Measurements from ENCODE around the gene ZNF791.
"Not testable (repeated sequence)": the region's sequence is repeated elsewhere in the genome, so short reads cannot be mapped to it uniquely, and the experiment has no call there.

ZNF791 gene

GRCh38 chr19:12665671-12666264, 55.0 kb downstream of the ZNF791 start:
- DNase-seq (ENCODE audit: extremely low read depth in 1 of 2, low read depth in 1 of 2): no peak

DNA sequence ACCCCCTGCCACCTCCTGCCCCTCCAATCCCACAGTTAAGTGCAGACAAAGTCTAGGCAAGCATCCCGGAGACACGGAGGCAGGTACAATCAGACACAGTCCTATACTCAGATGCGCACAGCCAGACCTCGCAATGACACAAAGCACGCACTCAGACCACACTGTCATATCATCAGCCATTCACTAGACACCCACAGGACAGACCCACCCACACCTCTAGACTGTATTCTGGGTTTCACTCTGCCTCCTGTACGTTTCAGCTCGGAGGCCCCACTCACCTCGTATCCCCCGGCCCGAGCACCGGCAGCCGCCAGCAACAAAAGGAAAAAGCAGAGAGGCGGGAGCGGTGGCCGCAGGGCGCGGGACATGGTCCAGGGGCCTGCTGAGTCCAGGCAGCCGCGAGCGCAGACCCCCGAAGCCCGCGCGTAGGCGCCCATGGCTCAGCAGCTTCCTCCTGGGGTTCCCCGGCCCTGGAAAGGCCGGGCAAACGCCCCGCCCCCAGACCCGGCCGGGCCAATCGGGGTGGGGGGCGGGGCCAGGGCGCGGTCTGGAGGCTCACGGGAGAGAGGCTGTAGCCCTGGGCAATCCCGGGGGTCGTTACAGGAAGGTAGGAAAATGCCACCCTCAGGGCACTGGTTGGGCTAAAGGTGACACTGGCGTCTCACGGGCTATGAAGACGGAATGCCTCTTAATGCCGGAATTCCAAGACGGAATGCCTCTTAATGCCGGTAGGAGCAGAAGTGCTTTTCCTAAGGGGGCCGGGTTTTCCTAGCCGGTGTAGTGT, 55.7 kb downstream of the ZNF791 start, which contains the start of the genes MAN2B1 and WDR83:
Gene MAN2B1 (minus strand): TSS at position 478 of the 784 bp plus-strand sequence. CDS start 41 bp downstream, at position 437.
Gene WDR83 (plus strand): TSS at position 543 of the 784 bp plus-strand sequence. CDS start 2,984 bp downstream, outside the sequence.
- DNase-seq (ENCODE audit: extremely low read depth in 1 of 2, low read depth in 1 of 2): peak; percentile 70 to 72

DNA sequence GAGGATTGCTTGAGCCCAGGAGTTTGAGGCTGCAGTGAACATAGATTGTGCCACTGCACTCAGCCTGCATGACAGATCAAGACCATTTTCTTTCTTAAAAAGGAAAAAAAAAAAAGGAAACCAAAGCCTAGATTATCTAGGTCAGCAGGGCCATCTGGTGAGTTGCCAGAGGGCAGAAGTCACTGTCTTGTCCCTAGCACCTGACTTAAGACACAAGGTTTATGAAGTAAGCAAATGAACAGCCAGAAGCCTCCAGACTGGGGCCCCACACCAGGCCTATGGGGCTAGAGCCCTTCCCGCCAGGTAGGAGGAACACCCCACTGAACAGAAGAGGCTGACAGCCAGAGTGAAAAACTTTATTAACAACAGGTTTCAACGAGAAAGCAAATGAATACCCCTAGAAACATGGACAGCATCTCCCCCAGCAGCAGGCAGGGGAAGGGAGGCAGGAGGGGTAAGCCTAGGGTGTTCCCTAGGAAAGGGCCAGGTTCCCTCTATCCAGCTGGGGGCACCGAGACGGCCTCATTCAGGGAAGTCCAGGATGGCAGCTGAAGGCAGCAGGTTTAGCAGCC, 57.1 kb downstream of the ZNF791 start:
- DNase-seq (ENCODE audit: extremely low read depth in 1 of 2, low read depth in 1 of 2): no peak

- no peak for DNase-seq (ENCODE audit: extremely low read depth in 1 of 2, low read depth in 1 of 2)
These were observed 57.6 kb downstream of the ZNF791 start for GRCh38 chr19:12668346-12668745.

GRCh38 chr19:12668932-12669269, 58.2 kb downstream of the ZNF791 start:
- peak; percentile 28 to 68 for DNase-seq (ENCODE audit: extremely low read depth in 1 of 2, low read depth in 1 of 2)

DNA sequence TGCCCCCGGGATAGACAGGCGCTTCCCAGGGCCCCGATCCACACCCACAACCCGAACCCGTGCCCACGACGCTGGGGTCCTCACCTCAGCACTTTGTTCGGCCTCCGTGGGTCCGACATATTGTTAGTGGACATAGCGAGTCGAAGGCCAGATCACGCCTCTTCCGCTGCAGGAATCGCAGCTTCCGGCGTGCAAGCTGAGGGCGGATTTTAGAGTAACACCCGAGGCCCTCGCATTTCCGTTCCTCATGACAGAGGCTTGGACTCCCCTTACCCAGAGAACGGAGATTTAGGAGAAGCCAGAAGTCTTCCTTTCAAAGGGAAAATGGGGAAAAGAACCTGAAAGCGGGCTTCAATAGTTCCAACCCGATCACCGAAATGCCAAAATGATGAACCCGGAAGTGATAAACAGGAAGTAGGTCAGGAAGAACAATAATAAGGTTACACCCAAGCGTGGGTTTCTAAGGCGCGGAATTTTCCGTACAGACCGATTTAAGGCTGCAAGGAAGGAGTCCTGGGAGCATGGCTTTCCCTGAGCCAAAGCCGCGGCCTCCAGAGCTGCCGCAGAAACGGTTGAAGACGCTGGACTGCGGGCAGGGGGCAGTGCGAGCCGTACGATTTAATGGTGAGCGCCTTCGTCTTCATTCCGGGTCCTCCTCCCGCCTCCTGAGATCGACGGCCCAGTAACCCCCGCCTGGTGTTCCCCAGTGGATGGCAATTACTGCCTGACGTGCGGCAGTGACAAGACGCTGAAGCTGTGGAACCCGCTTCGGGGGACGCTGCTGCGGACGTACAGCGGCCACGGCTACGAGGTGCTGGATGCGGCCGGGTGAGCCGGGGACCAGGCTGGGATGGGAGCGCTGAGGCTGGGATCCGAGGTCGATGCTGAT, 58.8 kb downstream of the ZNF791 start:
- DNase-seq (ENCODE audit: extremely low read depth in 1 of 2, low read depth in 1 of 2): peak; percentile 49 to 50

DNA sequence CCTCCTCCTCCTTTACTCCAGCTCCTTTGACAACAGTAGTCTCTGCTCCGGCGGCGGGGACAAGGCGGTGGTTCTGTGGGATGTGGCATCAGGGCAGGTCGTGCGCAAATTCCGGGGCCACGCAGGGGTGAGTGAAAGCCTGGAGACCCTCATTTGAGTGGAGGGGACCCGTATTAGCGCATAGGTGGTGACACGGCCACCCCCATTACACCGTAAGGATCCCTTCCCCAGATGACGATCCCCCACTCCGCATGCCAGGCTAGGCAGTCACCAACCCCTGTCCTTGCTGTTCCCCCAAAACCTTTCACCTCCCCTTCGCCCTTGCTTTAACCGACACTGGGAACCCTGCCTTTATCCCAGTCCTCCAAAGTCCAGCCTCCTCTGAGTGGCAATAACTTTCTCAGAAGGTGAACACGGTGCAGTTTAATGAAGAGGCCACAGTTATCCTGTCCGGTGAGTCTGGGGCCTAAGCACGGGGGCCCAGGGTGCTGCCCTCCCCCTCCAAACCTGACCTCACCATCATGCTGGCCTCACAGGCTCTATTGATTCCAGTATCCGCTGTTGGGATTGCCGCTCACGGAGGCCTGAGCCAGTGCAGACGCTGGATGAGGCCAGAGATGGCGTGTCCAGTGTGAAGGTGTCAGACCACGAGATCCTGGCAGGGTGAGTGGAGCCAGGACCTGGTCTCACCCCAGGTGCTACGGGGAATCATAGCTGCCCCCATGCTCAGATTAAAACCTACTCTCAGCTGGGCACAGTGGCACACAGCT, 59.6 kb downstream of the ZNF791 start:
- DNase-seq (ENCODE audit: extremely low read depth in 1 of 2, low read depth in 1 of 2): no peak

- DNase-seq (ENCODE audit: extremely low read depth in 1 of 2, low read depth in 1 of 2): no peak
These were observed 62.0 kb downstream of the ZNF791 start for GRCh38 chr19:12672744-12673143.

GRCh38 chr19:12675399-12675798, 64.7 kb downstream of the ZNF791 start:
- no peak for DNase-seq (ENCODE audit: extremely low read depth in 1 of 2, low read depth in 1 of 2)

- no peak for DNase-seq (ENCODE audit: extremely low read depth in 1 of 2, low read depth in 1 of 2)
These were observed 65.2 kb downstream of the ZNF791 start for GRCh38 chr19:12675940-12676339.

DNA sequence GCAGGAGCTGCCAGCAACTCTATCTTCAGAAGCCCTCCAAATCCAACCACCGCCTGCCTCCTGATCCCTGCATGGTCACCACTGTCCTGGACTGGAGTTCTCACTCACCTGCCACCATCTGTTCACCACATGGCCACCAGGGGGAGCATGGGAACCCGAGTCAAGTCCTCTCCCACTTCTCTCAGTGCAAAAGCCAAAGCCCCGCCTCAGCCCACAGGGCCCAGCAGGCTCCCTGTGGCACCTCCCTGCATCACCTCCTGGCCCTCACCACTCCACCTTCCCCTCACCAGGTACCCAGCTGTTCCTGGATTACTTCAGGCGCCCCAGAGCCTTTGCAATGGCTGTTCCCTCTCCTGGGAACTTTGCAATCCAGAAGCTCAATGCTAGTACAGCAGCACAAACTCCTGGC, 65.7 kb downstream of the ZNF791 start:
- DNase-seq (ENCODE audit: extremely low read depth in 1 of 2, low read depth in 1 of 2): peak; percentile 69 to 85

DNA sequence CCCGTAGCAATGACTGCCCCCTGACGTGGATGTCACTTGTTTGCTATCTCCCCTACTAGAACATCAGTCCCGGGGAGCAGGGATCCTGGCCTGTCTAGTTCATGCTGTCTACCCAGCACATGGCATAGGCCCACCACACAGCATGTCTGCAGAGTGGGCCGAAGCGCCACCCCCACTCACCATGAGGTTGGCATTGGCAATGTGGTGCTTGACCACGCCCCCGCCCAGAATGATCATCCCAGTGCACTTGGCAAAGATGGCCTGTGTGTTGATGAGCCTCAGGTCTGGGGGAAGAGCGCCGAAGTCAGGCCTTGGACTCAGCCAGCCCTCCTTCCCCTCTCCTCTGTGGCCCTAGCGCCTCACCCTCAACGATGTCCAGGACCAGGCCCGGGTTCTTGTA, 66.2 kb downstream of the ZNF791 start:
- DNase-seq (ENCODE audit: extremely low read depth in 1 of 2, low read depth in 1 of 2): no peak

DNA sequence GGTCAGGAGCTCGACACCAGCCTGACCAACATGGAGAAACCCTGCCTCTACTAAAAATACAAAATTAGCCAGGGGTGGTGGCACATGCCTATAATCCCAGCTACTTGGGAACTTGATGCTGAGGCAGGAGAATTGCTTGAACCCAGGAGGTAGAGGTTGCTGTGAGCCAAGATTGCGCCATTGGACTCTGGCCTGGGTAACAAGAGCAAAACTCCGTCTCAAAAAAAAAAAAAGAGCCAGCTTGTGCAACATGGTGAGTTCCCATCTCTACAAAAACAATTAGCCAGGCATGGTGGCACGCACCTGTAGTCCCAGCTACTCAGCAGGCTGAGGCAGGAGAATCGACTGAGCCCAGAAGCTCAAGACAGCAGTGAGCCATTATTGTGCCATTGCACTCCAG, 67.3 kb downstream of the ZNF791 start:
- not testable (repeated sequence) for DNase-seq (ENCODE audit: extremely low read depth in 1 of 2, low read depth in 1 of 2)

GRCh38 chr19:12680034-12680433, 69.3 kb downstream of the ZNF791 start:
- DNase-seq (ENCODE audit: extremely low read depth in 1 of 2, low read depth in 1 of 2): no peak

GRCh38 chr19:12681074-12681987, 70.6 kb downstream of the ZNF791 start, which contains the start of gene DHPS:
TSS of gene DHPS (minus strand) at chr19:12681880. CDS start at chr19:12681766, 114 bp downstream.
- peak; percentile 69 to 89 for DNase-seq (ENCODE audit: extremely low read depth in 1 of 2, low read depth in 1 of 2)
